Measurements from ENCODE around the gene MAP3K12. TPM values are rescaled to one million over a fixed set of nuclear protein-coding genes. Genes with fewer than 3 reads are reported as not detected.
"Not testable (repeated sequence)": the region's sequence is repeated elsewhere in the genome, so short reads cannot be mapped to it uniquely, and the experiment has no call there.

Gene MAP3K12, protein sequence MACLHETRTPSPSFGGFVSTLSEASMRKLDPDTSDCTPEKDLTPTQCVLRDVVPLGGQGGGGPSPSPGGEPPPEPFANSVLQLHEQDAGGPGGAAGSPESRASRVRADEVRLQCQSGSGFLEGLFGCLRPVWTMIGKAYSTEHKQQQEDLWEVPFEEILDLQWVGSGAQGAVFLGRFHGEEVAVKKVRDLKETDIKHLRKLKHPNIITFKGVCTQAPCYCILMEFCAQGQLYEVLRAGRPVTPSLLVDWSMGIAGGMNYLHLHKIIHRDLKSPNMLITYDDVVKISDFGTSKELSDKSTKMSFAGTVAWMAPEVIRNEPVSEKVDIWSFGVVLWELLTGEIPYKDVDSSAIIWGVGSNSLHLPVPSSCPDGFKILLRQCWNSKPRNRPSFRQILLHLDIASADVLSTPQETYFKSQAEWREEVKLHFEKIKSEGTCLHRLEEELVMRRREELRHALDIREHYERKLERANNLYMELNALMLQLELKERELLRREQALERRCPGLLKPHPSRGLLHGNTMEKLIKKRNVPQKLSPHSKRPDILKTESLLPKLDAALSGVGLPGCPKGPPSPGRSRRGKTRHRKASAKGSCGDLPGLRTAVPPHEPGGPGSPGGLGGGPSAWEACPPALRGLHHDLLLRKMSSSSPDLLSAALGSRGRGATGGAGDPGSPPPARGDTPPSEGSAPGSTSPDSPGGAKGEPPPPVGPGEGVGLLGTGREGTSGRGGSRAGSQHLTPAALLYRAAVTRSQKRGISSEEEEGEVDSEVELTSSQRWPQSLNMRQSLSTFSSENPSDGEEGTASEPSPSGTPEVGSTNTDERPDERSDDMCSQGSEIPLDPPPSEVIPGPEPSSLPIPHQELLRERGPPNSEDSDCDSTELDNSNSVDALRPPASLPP
- 17.2 and 24.5 TPM in 2 replicates for total RNA-seq (ENCODE audit: low replicate concordance)

DNA sequence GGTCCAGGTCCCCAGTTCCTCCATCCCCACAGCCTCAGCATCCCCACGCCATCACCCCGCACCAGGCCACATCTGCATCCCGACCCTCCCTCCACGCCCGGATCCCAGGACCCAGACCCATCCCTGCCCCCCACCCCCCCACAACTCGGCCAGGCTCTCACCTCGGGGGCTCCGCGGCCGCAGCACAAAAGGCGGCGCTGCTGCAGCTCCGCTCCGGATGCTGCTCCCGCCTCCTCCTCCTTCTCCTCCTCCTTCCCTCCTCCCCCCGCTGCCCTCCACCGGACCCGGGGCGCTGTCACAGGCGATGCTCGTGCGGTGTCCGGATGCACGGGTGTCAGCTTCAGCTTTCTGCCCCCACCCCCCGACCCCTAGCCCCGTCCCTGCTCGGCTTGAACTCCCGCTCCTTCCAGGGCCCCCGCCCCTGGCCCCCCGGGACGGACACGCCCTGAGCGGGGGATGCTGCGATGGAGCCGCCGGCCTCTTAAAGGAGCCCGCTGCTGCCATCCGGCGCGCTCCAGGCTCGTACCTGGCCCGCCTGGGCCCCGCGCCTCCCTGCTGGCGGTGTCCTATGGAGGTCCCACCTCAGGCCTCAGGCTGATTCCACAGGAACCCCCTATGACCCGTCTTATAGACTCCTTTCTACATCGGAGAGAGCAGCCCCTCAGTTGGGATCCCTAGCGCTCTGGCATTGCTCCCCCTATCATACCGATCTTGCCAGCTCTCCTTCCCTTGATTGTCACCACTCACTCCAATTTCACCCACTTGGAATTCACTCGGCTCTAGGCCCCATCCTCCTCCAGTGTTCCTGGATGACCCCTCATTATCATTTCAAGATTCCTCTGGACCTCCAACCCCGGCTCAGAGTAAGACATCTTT, at the start of gene MAP3K12:
MAP3K12 (minus strand) TSS at position 193 of the 876 bp plus-strand sequence. CDS start 12,067 bp downstream, outside the sequence.
- Histone ChIP-seq H3K4me2 (peak within 1 kb of the TSS; percentile 95), H3K79me2 (ENCODE audit: low read depth) (peaks cover 69% of the 10 kb centered on the region), H3K27ac (peak within 1 kb of the TSS; percentile 75), H2AFZ (replicated peaks) (no peak within 1 kb of the TSS), H3K36me3 (no peaks in the 10 kb centered on the region), H3K9ac (peak within 1 kb of the TSS; percentile 35), H3K27me3 (no peaks in the 10 kb centered on the region), H3K4me3 (peak within 1 kb of the TSS; percentile 64), H3K9me3 (ENCODE audit: low read depth) (no peaks in the 10 kb centered on the region), H3F3A (ENCODE audit: low read depth) (peaks cover 47% of the 10 kb centered on the region), H4K20me1 (ENCODE audit: low read depth) (peaks cover 3% of the 10 kb centered on the region), H3K4me1 (peaks cover 48% of the 10 kb centered on the region)
- Mint-ChIP-seq H3K27ac (peak within 1 kb of the TSS; percentile 96), H3K27me3 (ENCODE audit: insufficient read depth, low read depth) (peaks cover 14% of the 10 kb centered on the region), H3K4me3 (peak within 1 kb of the TSS; percentile 96), H3K9me3 (no peaks in the 10 kb centered on the region), H3K36me3 (peaks cover 3% of the 10 kb centered on the region), H3K4me1 (peaks cover 51% of the 10 kb centered on the region)
- no peak for TF ChIP-seq EZH2 (IDR thresholded peaks at IDR 0.05)
- TF ChIP-seq, protein P1, sequence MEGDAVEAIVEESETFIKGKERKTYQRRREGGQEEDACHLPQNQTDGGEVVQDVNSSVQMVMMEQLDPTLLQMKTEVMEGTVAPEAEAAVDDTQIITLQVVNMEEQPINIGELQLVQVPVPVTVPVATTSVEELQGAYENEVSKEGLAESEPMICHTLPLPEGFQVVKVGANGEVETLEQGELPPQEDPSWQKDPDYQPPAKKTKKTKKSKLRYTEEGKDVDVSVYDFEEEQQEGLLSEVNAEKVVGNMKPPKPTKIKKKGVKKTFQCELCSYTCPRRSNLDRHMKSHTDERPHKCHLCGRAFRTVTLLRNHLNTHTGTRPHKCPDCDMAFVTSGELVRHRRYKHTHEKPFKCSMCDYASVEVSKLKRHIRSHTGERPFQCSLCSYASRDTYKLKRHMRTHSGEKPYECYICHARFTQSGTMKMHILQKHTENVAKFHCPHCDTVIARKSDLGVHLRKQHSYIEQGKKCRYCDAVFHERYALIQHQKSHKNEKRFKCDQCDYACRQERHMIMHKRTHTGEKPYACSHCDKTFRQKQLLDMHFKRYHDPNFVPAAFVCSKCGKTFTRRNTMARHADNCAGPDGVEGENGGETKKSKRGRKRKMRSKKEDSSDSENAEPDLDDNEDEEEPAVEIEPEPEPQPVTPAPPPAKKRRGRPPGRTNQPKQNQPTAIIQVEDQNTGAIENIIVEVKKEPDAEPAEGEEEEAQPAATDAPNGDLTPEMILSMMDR (IDR thresholded peaks at IDR 0.05), result no peak
- TF ChIP-seq EZH2phosphoT487 (IDR thresholded peaks at IDR 0.05), result no peak
- peak; percentile 89 for DNase-seq (ENCODE audit: low spot score)

DNA sequence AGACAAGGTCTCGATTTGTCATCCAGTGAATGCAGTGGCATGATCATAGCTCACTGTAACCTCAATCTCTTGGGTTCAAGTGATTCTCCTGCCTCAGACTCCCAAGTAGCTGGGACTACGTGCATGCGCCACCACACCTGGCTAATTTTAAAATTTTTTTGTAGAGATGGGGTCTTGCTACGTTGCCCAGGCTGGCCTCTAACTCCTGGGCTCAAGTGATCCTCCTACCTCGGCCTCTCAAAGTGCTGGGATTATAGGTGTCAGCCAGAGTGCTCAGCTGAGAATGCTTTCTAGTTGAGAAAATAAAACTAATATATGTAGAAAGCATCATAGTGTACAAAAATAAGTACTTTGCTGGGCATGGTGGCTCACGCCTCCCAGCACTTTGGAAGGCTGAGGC, 49.1 kb upstream of the MAP3K12 start:
- not testable (repeated sequence) for H3K4me2 ChIP-seq; H3K4me3 ChIP-seq; H3K36me3 ChIP-seq; H3K27me3 Mint-ChIP-seq (ENCODE audit: insufficient read depth, low read depth); H3K9me3 ChIP-seq (ENCODE audit: low read depth); H3K9me3 Mint-ChIP-seq; H4K20me1 ChIP-seq (ENCODE audit: low read depth); H3K36me3 Mint-ChIP-seq; H3K79me2 ChIP-seq (ENCODE audit: low read depth); H3K9ac ChIP-seq; DNase-seq (ENCODE audit: low spot score); H2AFZ ChIP-seq (replicated peaks); H3K27me3 ChIP-seq; H3K4me3 Mint-ChIP-seq; H3K27ac ChIP-seq; H3K27ac Mint-ChIP-seq
- peaks cover 11% of the 10 kb centered on the region for H3K4me1 Mint-ChIP-seq
- peaks cover 26% of the 10 kb centered on the region for H3F3A ChIP-seq (ENCODE audit: low read depth)
- peaks cover 19% of the 10 kb centered on the region for H3K4me1 ChIP-seq

DNA sequence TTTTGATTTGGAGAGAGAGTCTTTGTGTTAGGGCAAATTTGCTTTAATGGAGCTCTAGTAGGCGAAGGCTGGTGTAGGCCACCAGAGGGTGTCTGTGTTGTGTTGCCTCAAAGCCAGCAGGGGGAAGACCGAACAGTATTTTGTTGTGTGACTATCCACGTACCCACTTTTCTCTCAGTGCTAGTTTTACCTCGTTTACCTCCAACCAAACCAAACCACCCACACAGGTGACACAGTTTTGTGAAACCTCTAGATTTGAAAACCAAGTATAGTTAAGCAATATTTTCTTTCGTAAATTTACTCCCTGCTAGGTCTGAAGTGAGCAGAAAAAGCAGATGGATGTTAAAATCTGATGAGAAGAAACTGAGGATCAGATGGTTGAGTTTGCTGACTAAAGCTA, 44.3 kb upstream of the MAP3K12 start:
- no peak overlapping the region for H3K27ac Mint-ChIP-seq
- DNase-seq (ENCODE audit: low spot score), result peak; percentile 75
- Histone ChIP-seq H4K20me1 (ENCODE audit: low read depth) (no peaks in the 10 kb centered on the region), H3K9me3 (ENCODE audit: low read depth) (no peaks in the 10 kb centered on the region), H3K4me2 (no peak overlapping the region), H3K4me1 (no peaks in the 10 kb centered on the region), H3K79me2 (ENCODE audit: low read depth) (no peaks in the 10 kb centered on the region), H2AFZ (replicated peaks) (peak overlapping the region; percentile 75), H3F3A (ENCODE audit: low read depth) (peaks cover 15% of the 10 kb centered on the region), H3K36me3 (peaks cover 4% of the 10 kb centered on the region), H3K9ac (no peak overlapping the region), H3K27me3 (no peaks in the 10 kb centered on the region), H3K4me3 (no peak overlapping the region), H3K27ac (peak overlapping the region; percentile 24)
- no peak overlapping the region for H3K4me3 Mint-ChIP-seq
- TF ChIP-seq, protein P1 (IDR thresholded peaks at IDR 0.05), result peak; percentile 75
- no peak for TF ChIP-seq EZH2phosphoT487 (IDR thresholded peaks at IDR 0.05)
- TF ChIP-seq EZH2 (IDR thresholded peaks at IDR 0.05), result no peak
- H3K4me1 Mint-ChIP-seq, result no peaks in the 10 kb centered on the region
- peaks cover 10% of the 10 kb centered on the region for H3K36me3 Mint-ChIP-seq
- H3K27me3 Mint-ChIP-seq (ENCODE audit: insufficient read depth, low read depth), result no peaks in the 10 kb centered on the region
- H3K9me3 Mint-ChIP-seq, result no peaks in the 10 kb centered on the region

Measured in neural progenitor cell (in vitro differentiated cells).